HG03280 (cell line): Measurements from ENCODE around the gene NKAIN2.
"Not testable (repeated sequence)": the region's sequence is repeated elsewhere in the genome, so short reads cannot be mapped to it uniquely, and the experiment has no call there.

Experiments used
- ATAC-seq: cut with Tn5 transposase; IDR thresholded peaks from one replicate; pipeline ENCODE4 v1.9.1; 2021; ENCODE audit warnings: mild to moderate bottlenecking, moderate library complexity; ENCODE audit not compliant: unreplicated experiment

NKAIN2 gene

GRCh38 chr6:124410425-124410824 lies 606.8 kb downstream of the NKAIN2 start:
- not testable (repeated sequence) for ATAC-seq

- ATAC-seq: not testable (repeated sequence)
These were observed 609.0 kb downstream of the NKAIN2 start for GRCh38 chr6:124412657-124413056.

DNA sequence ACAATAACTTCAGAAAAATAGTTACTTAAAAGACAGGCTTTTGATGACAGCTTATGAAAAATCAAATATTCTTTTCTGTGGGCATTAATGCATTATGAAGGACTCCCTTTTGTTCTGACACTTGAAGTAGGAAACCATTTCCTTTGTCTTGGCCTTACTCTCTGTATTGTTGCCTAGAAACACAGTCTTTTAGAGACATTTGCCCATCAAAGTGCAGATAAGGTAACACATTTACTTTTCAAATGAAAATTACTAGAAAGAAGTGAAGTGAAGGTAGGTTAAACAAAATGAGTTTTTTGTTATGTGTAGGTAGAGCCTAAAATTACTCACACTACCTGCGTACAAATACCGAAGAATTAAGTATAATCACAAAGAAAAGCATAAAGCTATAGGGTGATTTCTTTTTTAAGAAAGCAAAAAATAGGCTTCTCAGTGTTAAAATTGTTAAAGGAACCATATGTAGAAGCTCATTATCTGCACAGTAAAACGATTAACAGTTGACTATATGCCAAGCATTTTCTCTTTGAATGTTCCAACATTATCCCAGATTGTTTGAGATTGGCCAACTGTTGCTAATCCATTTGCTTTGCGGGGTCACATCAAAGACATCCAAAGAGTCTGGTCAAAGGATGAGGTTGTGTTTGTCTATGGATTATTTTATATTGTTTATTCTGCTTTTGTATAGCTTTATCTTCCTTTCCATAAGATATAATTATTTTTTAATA lies 616.6 kb downstream of the NKAIN2 start:
- no peak for ATAC-seq

GRCh38 chr6:124423621-124424020 lies 620.0 kb downstream of the NKAIN2 start:
- no peak for ATAC-seq

DNA sequence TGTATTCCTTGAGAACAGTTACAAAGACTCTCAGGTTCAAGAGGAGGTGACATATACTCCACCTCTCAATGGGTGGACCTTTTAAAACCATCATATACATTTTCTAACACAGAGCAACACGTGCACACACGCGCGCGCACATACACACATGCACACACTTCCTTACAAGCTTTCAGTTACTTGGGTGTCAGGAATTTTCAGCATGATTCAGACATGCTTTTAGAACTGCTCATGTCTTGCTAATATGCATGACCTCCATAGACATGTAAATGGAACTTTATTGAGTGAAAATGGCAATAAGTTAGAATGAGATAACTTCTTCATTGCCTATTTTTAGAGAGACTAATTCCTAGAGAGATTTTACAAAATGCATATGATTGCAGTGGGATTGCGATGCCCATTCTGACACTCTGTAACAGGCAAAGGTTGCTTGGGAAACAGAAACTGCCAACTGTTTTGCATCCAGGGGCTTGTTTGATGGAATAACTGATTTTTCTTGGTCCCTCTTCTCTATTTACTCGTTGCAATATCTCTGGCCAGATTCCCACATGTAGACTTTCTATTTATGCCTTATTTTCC lies 627.2 kb downstream of the NKAIN2 start:
- no peak for ATAC-seq

DNA sequence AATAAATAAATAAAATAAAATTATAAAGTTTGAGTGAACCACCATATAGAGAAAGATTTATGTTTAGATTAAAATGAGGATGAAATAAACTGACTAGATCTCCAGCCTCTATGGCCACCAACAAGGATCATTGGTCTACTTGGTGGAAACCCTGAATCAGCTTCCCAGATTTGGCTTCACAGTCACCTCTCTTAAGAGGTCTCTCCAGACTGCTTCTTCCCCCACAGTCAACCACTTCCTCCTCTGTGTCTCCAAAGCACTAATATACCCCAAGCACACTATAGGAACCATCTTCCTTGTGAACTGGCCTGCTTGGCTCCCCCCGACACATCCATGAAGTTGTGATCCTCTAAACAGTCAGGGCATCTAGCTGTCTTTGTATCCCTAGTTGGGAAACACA lies 629.0 kb downstream of the NKAIN2 start:
- no peak for ATAC-seq

DNA sequence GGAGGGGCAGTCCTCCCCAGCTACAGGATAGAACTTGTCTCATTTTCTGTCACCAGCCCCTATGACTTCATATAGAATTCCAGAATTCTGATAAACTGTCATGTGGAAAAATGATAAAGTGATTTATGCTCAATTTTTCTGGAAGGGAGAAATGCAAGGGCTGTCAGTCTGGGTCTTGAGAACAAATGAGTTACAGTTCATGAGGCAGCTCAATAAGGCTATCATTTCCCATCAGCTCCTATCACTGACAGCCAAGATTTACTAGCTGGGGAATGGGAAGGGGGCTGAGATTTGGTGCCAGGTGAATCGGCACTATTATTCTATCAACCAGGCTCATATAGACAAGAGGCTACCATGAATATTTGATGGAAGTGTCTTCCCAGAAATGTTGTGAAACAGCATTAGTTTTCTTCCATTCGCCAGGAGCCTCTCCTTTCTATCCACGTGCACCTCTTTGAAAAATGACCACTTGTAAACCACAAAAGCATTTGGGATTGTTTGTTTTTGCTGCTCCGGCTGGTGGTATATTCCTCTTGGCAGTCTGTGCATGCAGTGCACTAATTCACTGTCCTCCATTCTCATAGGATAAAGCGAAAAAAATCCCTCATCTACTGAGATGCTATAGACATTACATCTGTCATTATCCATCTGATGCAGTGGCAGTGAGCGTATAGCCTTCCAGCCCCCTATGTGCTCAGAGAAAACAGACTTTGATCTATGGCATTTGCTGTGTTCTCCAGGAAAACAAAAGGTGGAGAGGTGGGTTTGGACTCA lies 629.9 kb downstream of the NKAIN2 start:
- ATAC-seq: no peak

DNA sequence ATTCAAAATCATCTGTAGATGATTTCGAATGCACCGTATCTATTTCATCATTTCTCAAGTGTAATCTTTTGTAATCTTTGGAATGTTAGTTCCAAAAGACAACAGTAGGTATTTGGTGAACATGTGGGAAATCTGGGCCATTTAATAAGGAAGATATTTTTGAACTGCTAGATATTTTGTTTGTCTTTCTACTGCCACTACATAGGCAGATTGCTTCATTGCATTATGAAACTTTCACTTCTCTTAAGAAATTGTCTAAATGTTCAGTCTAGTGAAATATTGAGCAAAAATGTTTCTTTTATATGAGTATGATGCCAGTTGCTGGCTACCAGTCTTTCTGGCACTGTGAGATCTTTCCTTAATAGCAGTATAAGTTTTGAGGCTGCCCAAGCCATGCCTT lies 630.8 kb downstream of the NKAIN2 start:
- no peak for ATAC-seq

DNA sequence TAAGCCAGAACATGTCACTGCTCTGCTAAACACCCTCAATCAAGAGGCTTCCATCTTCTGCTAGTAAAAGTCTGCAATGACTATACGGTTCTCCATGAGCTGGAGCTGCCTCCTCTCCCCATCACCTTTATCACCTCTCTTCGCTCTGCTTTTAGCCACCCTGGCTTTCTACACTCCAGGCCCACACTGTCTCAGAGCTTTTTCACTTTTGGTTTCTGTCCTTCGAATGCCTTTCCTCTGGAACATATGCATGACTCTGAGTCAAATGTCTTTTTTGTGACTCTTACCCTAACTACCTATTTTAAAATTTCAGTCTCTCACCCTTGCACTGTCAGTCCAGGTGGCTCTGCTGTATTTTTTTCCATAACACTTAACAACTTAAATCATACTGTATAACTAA lies 633.1 kb downstream of the NKAIN2 start:
- ATAC-seq: no peak

- ATAC-seq: no peak
These were observed 634.9 kb downstream of the NKAIN2 start for GRCh38 chr6:124438546-124439065.

DNA sequence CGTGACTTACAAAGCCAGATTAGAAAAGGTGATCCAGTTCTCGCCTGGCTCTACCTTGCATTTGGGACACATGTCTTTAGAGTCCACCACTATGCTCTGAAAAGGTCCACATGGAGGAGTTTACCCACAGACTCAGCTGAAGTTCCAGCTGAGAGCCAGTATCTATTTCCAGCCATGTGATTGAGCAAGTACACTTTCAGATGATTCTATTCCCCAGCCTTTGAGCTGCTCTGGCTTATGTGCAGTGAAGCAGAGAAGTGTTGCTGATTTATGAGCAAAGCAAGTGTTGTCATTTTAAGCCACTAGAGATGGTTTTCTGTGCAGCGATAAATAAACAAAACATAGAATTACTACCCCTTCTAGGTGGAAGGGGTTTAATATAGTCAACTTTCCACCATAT lies 637.8 kb downstream of the NKAIN2 start:
- no peak for ATAC-seq

DNA sequence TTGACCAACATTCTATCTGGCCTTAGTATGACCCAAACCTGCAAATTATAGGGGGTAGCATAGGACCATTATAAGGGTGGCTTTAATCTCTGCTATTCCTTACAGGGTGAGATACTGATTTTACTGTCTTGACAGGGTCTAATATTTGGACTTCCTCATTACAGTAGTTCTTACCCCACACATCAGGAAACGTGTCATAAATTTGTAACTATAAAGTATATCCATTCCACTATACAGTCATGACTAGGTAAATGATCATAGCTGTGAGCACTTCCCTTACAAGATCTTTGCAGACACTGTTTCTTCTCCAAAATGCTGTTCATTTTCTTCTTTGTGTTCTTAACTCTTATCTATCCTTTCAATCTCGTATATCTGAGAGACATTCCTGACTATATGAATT lies 639.9 kb downstream of the NKAIN2 start:
- ATAC-seq: no peak

DNA sequence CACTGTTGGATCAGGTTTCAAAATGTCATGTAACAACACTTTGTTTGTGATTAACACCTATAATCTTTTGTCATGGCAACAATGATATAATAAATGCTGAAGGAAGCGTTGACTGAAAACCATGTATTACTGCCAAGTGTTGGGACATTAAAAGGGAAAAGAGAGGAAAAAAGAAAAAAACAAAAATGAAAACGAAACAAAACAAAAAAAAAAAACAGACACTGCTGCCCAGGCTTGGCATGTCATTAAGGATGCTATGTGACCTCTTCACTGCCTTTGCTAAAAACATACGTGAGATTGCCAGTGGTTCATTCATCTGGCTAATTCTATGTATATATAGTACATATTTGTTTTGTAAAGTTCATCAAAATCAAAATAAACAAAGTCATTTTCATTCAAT lies 641.9 kb downstream of the NKAIN2 start:
- no peak for ATAC-seq

DNA sequence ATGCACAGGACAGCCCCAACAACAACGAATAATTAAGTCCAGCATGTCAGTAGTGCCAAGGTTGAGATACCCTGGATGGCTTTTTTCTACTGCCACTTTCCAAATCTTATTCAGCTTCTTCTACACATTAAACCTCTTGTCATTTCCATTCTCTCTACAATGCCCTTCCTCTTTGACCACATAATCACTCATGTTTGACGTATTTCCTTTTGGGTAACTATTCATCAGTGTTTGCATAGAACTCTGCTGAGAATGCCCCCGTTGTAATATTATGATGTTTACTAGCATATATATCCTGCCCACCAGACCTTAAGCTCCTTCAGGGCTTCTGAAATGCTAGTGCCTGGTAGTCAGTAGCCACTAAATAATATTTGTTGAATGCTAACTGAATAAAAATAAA lies 643.3 kb downstream of the NKAIN2 start:
- no peak for ATAC-seq

DNA sequence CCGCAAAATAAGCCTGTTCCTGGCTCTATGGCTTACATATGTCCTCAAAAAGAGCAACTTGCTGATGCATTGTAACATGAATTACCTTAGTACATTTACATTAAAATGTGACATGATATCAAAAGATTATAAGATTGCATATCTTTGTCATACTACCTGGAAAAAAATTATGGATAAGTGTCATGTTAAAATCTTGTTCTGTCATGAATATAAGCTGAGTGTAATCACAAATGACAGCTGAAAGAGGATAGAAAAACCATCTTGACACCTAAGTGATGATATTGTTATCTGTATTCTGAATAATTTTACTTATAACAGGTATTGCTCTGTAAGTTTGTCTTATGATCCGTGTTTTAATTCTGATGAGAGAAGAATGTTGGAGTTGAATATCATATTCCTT lies 655.6 kb downstream of the NKAIN2 start:
- ATAC-seq: no peak

DNA sequence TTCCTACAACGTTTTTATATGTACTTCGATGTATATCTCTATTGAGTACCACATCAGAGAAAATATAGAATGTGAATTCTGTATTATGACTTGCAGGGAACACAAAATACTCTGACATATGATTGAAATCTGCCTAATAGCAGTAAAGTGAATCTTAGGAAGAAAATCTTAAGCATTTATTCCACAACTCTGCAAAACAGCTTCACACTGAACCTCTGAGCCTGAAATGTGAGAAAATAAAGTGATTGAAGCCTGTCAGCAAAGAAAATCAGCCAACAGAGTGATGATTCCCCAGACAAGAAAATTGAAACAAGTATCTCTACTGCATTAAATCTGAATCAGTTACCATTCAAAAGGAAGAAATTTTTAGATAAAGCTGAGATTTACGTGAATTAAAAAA lies 659.1 kb downstream of the NKAIN2 start:
- ATAC-seq: no peak

DNA sequence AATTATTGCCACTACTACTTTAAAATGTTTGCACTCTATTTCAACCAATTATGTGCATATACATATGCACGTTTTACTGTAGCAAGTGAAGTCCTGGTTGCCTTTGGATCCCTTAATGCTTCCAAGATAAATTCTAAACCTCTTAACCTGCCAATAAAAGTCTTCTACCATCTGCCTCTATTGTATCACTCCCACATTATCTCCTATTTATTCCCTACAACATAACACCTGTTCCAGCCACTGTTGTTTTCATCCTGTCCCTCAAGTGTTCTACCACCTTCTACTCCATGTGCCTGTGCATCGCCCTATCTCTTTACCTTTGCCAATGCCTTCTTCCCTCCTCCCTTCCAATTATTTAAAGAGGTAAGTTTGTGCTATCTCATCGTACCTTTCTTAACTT lies 659.6 kb downstream of the NKAIN2 start:
- ATAC-seq: no peak

DNA sequence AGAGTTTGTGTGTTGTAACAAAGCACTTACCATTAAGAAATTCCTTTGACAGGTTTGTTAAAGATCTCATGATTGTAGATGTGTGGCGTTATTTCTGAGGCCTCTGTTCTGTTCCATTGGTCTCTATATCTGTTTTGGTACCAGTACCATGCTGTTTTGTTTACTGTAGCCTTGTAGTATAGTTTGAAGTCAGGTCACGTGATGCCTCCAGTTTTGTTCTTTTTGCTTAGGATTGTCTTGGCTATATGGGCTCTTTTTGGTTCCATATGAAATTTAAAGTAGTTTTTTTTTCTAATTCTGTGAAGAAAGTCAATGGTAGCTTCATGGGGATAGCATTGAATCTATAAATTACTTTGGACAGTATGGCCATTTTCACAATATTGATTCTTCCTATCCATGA lies 660.9 kb downstream of the NKAIN2 start:
- ATAC-seq: not testable (repeated sequence)

GRCh38 chr6:124466949-124467348 lies 663.3 kb downstream of the NKAIN2 start:
- ATAC-seq: no peak

DNA sequence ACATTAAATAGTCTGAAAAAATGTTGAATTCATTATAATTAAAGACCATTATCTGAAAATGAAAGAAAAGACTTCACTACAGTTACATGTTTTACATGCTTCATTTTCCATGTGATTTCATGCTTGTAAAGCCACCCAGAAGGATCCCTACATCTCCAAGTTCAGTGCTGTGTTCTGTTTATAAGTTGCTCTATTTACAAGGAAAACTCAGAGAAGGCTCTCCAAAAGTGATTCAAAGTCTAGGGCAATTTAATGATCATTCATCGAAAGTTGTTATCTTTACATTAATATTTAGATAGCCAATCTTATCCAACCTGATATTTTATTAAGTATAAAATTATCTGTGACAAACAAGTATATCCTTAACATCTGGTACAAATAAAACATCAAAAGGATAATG lies 663.7 kb downstream of the NKAIN2 start:
- ATAC-seq: no peak

GRCh38 chr6:124470803-124471202 lies 667.1 kb downstream of the NKAIN2 start:
- no peak for ATAC-seq

GRCh38 chr6:124475176-124475575 lies 671.5 kb downstream of the NKAIN2 start:
- no peak for ATAC-seq
